ENCODE data around the gene CCNF.

The CCNF gene

GRCh38 chr16:2422123-2422867 is 7.0 kb upstream of the CCNF start:
- POLR2A ChIA-PET, result no interaction called here
- Histone ChIP-seq H3K27me3 (replicated peaks in 2 of 5; ENCODE audit: control insufficient read depth in 4 of 5, insufficient read depth in 5 of 5, low read length in 4 of 5) (peaks cover 0 to 2% (median 0%) of the 10 kb centered on the region in 5 experiments), H3K4me3 (ENCODE audit: control insufficient read depth in 1 of 7, extremely low read depth in 1 of 7, insufficient read depth in 4 of 7, low read depth in 2 of 7, low read length in 6 of 7) (no peak overlapping the region), H3K4me1 (ENCODE audit: control extremely low read depth in 1 of 4, control insufficient read depth in 4 of 4, insufficient read depth in 4 of 4, low read length in 3 of 4) (peaks cover 0 to 2% (median 0%) of the 10 kb centered on the region in 4 experiments), H3K27ac (ENCODE audit: insufficient read depth in 1 of 2, low read depth in 1 of 2, low read length in 2 of 2, poor library complexity in 1 of 2, severe bottlenecking in 2 of 2) (no peak overlapping the region), H3K36me3 (ENCODE audit: control insufficient read depth in 4 of 4, insufficient read depth in 4 of 4, low read length in 3 of 4) (no peaks in the 10 kb centered on the region), H3K9me3 (ENCODE audit: control extremely low read depth in 1 of 5, control insufficient read depth in 4 of 5, insufficient read depth in 2 of 5, low read depth in 1 of 5, low read length in 4 of 5) (no peaks in the 10 kb centered on the region)
- no peak for DNase-seq
- CTCF ChIA-PET, result interaction anchor here (0.8 to 1.9 kb wide), 3 partner anchors 9 to 79 kb away, joined by 3 to 6 read pairs (median 3); no protein-coding TSS in a partner anchor
- WGBS (ENCODE audit: insufficient coverage), result 90% methylated on average over 7 of the region's 7 CpGs

- CTCF ChIA-PET, result interaction anchor here (0.7 kb wide), 1 partner anchor 33 kb away, joined by 3 read pairs; no protein-coding TSS in a partner anchor
- H3K4me3 ChIP-seq (ENCODE audit: control insufficient read depth in 1 of 7, extremely low read depth in 1 of 7, insufficient read depth in 4 of 7, low read depth in 2 of 7, low read length in 6 of 7), result no peak overlapping the region
- 98% methylated on average over 23 of the region's 25 CpGs for WGBS (ENCODE audit: insufficient coverage)
- H3K9me3 ChIP-seq (ENCODE audit: control extremely low read depth in 1 of 5, control insufficient read depth in 4 of 5, insufficient read depth in 2 of 5, low read depth in 1 of 5, low read length in 4 of 5), result no peaks in the 10 kb centered on the region
- H3K27ac ChIP-seq (ENCODE audit: insufficient read depth in 1 of 2, low read depth in 1 of 2, low read length in 2 of 2, poor library complexity in 1 of 2, severe bottlenecking in 2 of 2), result no peak overlapping the region
- H3K36me3 ChIP-seq (ENCODE audit: control insufficient read depth in 4 of 4, insufficient read depth in 4 of 4, low read length in 3 of 4), result no peaks in the 10 kb centered on the region
- POLR2A ChIA-PET, result no interaction called here
- peaks cover 0 to 11% (median 8%) of the 10 kb centered on the region in 4 experiments for H3K4me1 ChIP-seq (ENCODE audit: control extremely low read depth in 1 of 4, control insufficient read depth in 4 of 4, insufficient read depth in 4 of 4, low read length in 3 of 4)
- no peak for DNase-seq
- H3K27me3 ChIP-seq (replicated peaks in 2 of 5; ENCODE audit: control insufficient read depth in 4 of 5, insufficient read depth in 5 of 5, low read length in 4 of 5), result peaks cover 0 to 2% (median 0%) of the 10 kb centered on the region in 5 experiments
Observed at GRCh38 chr16:2424061-2425007, 4.9 kb upstream of the CCNF start.

- no peak overlapping the region for H3K27ac ChIP-seq (ENCODE audit: insufficient read depth in 1 of 2, low read depth in 1 of 2, low read length in 2 of 2, poor library complexity in 1 of 2, severe bottlenecking in 2 of 2)
- ChIA-PET POLR2A (no interaction called here), CTCF (no interaction called here)
- peaks cover 0 to 2% (median 0%) of the 10 kb centered on the region in 5 experiments for H3K27me3 ChIP-seq (replicated peaks in 2 of 5; ENCODE audit: control insufficient read depth in 4 of 5, insufficient read depth in 5 of 5, low read length in 4 of 5)
- 96% methylated on average over 9 of the region's 9 CpGs for WGBS (ENCODE audit: insufficient coverage)
- H3K4me1 ChIP-seq (ENCODE audit: control extremely low read depth in 1 of 4, control insufficient read depth in 4 of 4, insufficient read depth in 4 of 4, low read length in 3 of 4), result peaks cover 0 to 17% (median 13%) of the 10 kb centered on the region in 4 experiments
- no peaks in the 10 kb centered on the region for H3K36me3 ChIP-seq (ENCODE audit: control insufficient read depth in 4 of 4, insufficient read depth in 4 of 4, low read length in 3 of 4)
- H3K9me3 ChIP-seq (ENCODE audit: control extremely low read depth in 1 of 5, control insufficient read depth in 4 of 5, insufficient read depth in 2 of 5, low read depth in 1 of 5, low read length in 4 of 5), result no peaks in the 10 kb centered on the region
- H3K4me3 ChIP-seq (ENCODE audit: control insufficient read depth in 1 of 7, extremely low read depth in 1 of 7, insufficient read depth in 4 of 7, low read depth in 2 of 7, low read length in 6 of 7), result no peak overlapping the region
- no peak for DNase-seq
Observed at GRCh38 chr16:2425008-2425518, 4.2 kb upstream of the CCNF start.

- Histone ChIP-seq H3K4me1 (ENCODE audit: control extremely low read depth in 1 of 4, control insufficient read depth in 4 of 4, insufficient read depth in 4 of 4, low read length in 3 of 4) (peaks cover 0 to 23% (median 21%) of the 10 kb centered on the region in 4 experiments), H3K36me3 (ENCODE audit: control insufficient read depth in 4 of 4, insufficient read depth in 4 of 4, low read length in 3 of 4) (no peaks in the 10 kb centered on the region), H3K27ac (ENCODE audit: insufficient read depth in 1 of 2, low read depth in 1 of 2, low read length in 2 of 2, poor library complexity in 1 of 2, severe bottlenecking in 2 of 2) (no peak overlapping the region), H3K4me3 (ENCODE audit: control insufficient read depth in 1 of 7, extremely low read depth in 1 of 7, insufficient read depth in 4 of 7, low read depth in 2 of 7, low read length in 6 of 7) (no peak overlapping the region), H3K27me3 (replicated peaks in 2 of 5; ENCODE audit: control insufficient read depth in 4 of 5, insufficient read depth in 5 of 5, low read length in 4 of 5) (no peaks in the 10 kb centered on the region), H3K9me3 (ENCODE audit: control extremely low read depth in 1 of 5, control insufficient read depth in 4 of 5, insufficient read depth in 2 of 5, low read depth in 1 of 5, low read length in 4 of 5) (no peaks in the 10 kb centered on the region)
- DNase-seq, result no peak
- WGBS (ENCODE audit: insufficient coverage), result 97% methylated on average over 11 of the region's 13 CpGs
- ChIA-PET CTCF (interaction anchor here (0.6 kb wide), 1 partner anchor 15 kb away, joined by 4 read pairs; no protein-coding TSS in a partner anchor), POLR2A (no interaction called here)
Observed at GRCh38 chr16:2425825-2426430, 3.3 kb upstream of the CCNF start.

GRCh38 chr16:2426941-2427361 is 2.3 kb upstream of the CCNF start:
- 100% methylated on average over 6 of the region's 6 CpGs for WGBS (ENCODE audit: insufficient coverage)
- no peaks in the 10 kb centered on the region for H3K27me3 ChIP-seq (replicated peaks in 2 of 5; ENCODE audit: control insufficient read depth in 4 of 5, insufficient read depth in 5 of 5, low read length in 4 of 5)
- ChIA-PET CTCF (interaction anchor here (0.7 to 1.6 kb wide), 2 partner anchors 61 to 87 kb away, joined by 4 to 7 read pairs; partner anchors contain the start of gene ABCA3), POLR2A (no interaction called here)
- H3K4me3 ChIP-seq (ENCODE audit: control insufficient read depth in 1 of 7, extremely low read depth in 1 of 7, insufficient read depth in 4 of 7, low read depth in 2 of 7, low read length in 6 of 7), result no peak overlapping the region
- H3K27ac ChIP-seq (ENCODE audit: insufficient read depth in 1 of 2, low read depth in 1 of 2, low read length in 2 of 2, poor library complexity in 1 of 2, severe bottlenecking in 2 of 2), result no peak overlapping the region
- H3K9me3 ChIP-seq (ENCODE audit: control extremely low read depth in 1 of 5, control insufficient read depth in 4 of 5, insufficient read depth in 2 of 5, low read depth in 1 of 5, low read length in 4 of 5), result no peaks in the 10 kb centered on the region
- peaks cover 0 to under 1% (median under 1%) of the 10 kb centered on the region in 4 experiments for H3K36me3 ChIP-seq (ENCODE audit: control insufficient read depth in 4 of 4, insufficient read depth in 4 of 4, low read length in 3 of 4)
- H3K4me1 ChIP-seq (ENCODE audit: control extremely low read depth in 1 of 4, control insufficient read depth in 4 of 4, insufficient read depth in 4 of 4, low read length in 3 of 4), result peaks cover 0 to 27% (median 22%) of the 10 kb centered on the region in 4 experiments
- no peak for DNase-seq

- ChIA-PET POLR2A (interaction anchor here (1.0 kb wide), 1 partner anchor 47 kb away, joined by 3 read pairs; the partner anchor contains the start of gene TBC1D24), CTCF (interaction anchor here (0.7 to 1.6 kb wide), 3 partner anchors 15 to 87 kb away, joined by 4 to 7 read pairs (median 4); partner anchors contain the start of gene ABCA3)
- Histone ChIP-seq H3K27ac (ENCODE audit: insufficient read depth in 1 of 2, low read depth in 1 of 2, low read length in 2 of 2, poor library complexity in 1 of 2, severe bottlenecking in 2 of 2) (no peak overlapping the region), H3K4me3 (ENCODE audit: control insufficient read depth in 1 of 7, extremely low read depth in 1 of 7, insufficient read depth in 4 of 7, low read depth in 2 of 7, low read length in 6 of 7) (no peak overlapping the region), H3K9me3 (ENCODE audit: control extremely low read depth in 1 of 5, control insufficient read depth in 4 of 5, insufficient read depth in 2 of 5, low read depth in 1 of 5, low read length in 4 of 5) (no peaks in the 10 kb centered on the region), H3K36me3 (ENCODE audit: control insufficient read depth in 4 of 4, insufficient read depth in 4 of 4, low read length in 3 of 4) (peaks cover 0 to 7% (median 5%) of the 10 kb centered on the region in 4 experiments), H3K4me1 (ENCODE audit: control extremely low read depth in 1 of 4, control insufficient read depth in 4 of 4, insufficient read depth in 4 of 4, low read length in 3 of 4) (peaks cover 0 to 27% (median 22%) of the 10 kb centered on the region in 4 experiments), H3K27me3 (replicated peaks in 2 of 5; ENCODE audit: control insufficient read depth in 4 of 5, insufficient read depth in 5 of 5, low read length in 4 of 5) (no peaks in the 10 kb centered on the region)
- WGBS (ENCODE audit: insufficient coverage), result 100% methylated on average over 4 of the region's 4 CpGs
- DNase-seq, result no peak
Observed at GRCh38 chr16:2427526-2427925, 1.7 kb upstream of the CCNF start.

Data from common myeloid progenitor, CD34-positive (primary cell).